Measurements from ENCODE around the gene ATP8B3. TPM values are rescaled to one million over a fixed set of nuclear protein-coding genes. Genes with fewer than 3 reads are reported as not detected.

ATP8B3 gene
- total and polyA plus RNA-seq, 2 of the 13 experiments (the other 11 are each of a cell fraction or from before 2014, with no cell fraction given): 2.6 to 5.9 TPM

- FAIRE-seq (no peak), ATAC-seq (no peak), DNase-seq (ENCODE audit: low spot score) (no peak)
- H3K4me1 ChIP-seq (ENCODE audit: insufficient read depth, low read length): no peaks in the 10 kb centered on the region
- in situ Hi-C loops (cut with HindIII; ENCODE audit: extremely low pct_ligation_motif_present, low pct_unique_long_range_greater_than_20kb): no loop called here
- WGBS (ENCODE audit: low lambda C conversion rate): 11% methylated on average over 8 of the region's 16 CpGs
- H3K27ac ChIP-seq (ENCODE audit: extremely low read length, insufficient read depth, low read length): no peak overlapping the region
- H4K20me1 ChIP-seq (ENCODE audit: insufficient read depth, low read length): 0 out of 2 replicates have a peak, but pooled peaks cover 2% of the 10 kb centered on the region
- H3K36me3 ChIP-seq (replicated peaks in 1 of 2; ENCODE audit: control insufficient read depth in 1 of 2, insufficient read depth in 2 of 2, low read length in 2 of 2): no peaks in the 10 kb centered on the region
- ChIA-PET POLR2A (no interaction called here), CTCF (ENCODE audit: low intra/inter-chr PET ratio, low total read pairs) (no interaction called here)
- H3K79me2 ChIP-seq (ENCODE audit: insufficient read depth, low read length): no peaks in the 10 kb centered on the region
- no TSS peak for BruUV-seq (replicated peaks)
- TF ChIP-seq ZNF629 (CRISPR knock-in tag; conservative IDR thresholded peaks at IDR 0.05) (peak; percentile 74), ZNF296 (CRISPR knock-in tag; conservative IDR thresholded peaks at IDR 0.05) (no peak)
- no peak overlapping the region for H3K9ac ChIP-seq (ENCODE audit: insufficient read depth, low read depth, low read length)
- intact Hi-C loops (cut with micrococcal nuclease; ENCODE audit: unreplicated experiment): no loop called here
- no peak overlapping the region for H3K4me2 ChIP-seq (ENCODE audit: low read depth, low read length)
- no peak overlapping the region for H2AFZ ChIP-seq (ENCODE audit: low read length)
- H3K27me3 ChIP-seq (ENCODE audit: control insufficient read depth in 1 of 2, insufficient read depth in 2 of 2, low read length in 2 of 2): peaks cover 16 to 88% of the 10 kb centered on the region in 2 experiments
- H3K4me3 ChIP-seq (replicated peaks in 1 of 3; ENCODE audit: insufficient read depth in 1 of 3, low read depth in 2 of 3, low read length in 3 of 3): no peak overlapping the region
- no peaks in the 10 kb centered on the region for H3K9me3 ChIP-seq (ENCODE audit: low read length)
These were observed 52.8 kb downstream of the ATP8B3 start for GRCh38 chr19:1758959-1759903.

DNA sequence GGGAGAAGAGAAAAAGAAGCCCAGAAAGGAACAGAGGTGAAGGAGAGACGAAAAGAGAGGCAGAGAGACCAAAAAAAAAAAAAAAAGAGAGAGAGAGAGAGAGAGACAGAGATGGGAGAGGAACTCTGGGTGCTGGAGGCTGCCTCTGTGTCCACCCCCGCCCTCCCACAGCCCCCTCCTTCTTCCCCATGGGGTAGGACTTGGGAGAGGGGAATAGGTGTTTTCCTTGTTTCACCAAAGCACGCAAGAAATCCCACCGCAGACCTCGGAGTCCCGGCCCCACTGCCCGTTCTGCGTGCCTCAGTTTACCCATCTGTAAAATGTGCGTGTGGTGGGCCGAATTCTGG, 53.9 kb downstream of the ATP8B3 start:
- ATAC-seq: no peak
- no peak overlapping the region for H3K9ac ChIP-seq (ENCODE audit: insufficient read depth, low read depth, low read length)
- no peak overlapping the region for H2AFZ ChIP-seq (ENCODE audit: low read length)
- WGBS (ENCODE audit: low lambda C conversion rate): 16% methylated on average over 3 of the region's 10 CpGs
- H3K4me3 ChIP-seq (replicated peaks in 1 of 3; ENCODE audit: insufficient read depth in 1 of 3, low read depth in 2 of 3, low read length in 3 of 3): no peak overlapping the region
- H4K20me1 ChIP-seq (ENCODE audit: insufficient read depth, low read length): 0 out of 2 replicates have a peak, but pooled peaks cover 2% of the 10 kb centered on the region
- H3K27ac ChIP-seq (ENCODE audit: extremely low read length, insufficient read depth, low read length): no peak overlapping the region
- H3K27me3 ChIP-seq (ENCODE audit: control insufficient read depth in 1 of 2, insufficient read depth in 2 of 2, low read length in 2 of 2): peaks cover 16 to 78% of the 10 kb centered on the region in 2 experiments
- BruUV-seq (replicated peaks): no TSS peak
- no peaks in the 10 kb centered on the region for H3K4me1 ChIP-seq (ENCODE audit: insufficient read depth, low read length)
- in situ Hi-C loops (cut with HindIII; ENCODE audit: extremely low pct_ligation_motif_present, low pct_unique_long_range_greater_than_20kb) (no loop called here), intact Hi-C loops (cut with micrococcal nuclease; ENCODE audit: unreplicated experiment) (no loop called here)
- H3K4me2 ChIP-seq (ENCODE audit: low read depth, low read length): no peak overlapping the region
- FAIRE-seq: no peak
- no peaks in the 10 kb centered on the region for H3K36me3 ChIP-seq (replicated peaks in 1 of 2; ENCODE audit: control insufficient read depth in 1 of 2, insufficient read depth in 2 of 2, low read length in 2 of 2)
- no peaks in the 10 kb centered on the region for H3K79me2 ChIP-seq (ENCODE audit: insufficient read depth, low read length)
- DNase-seq (ENCODE audit: low spot score): no peak
- H3K9me3 ChIP-seq (ENCODE audit: low read length): no peaks in the 10 kb centered on the region
- ChIA-PET CTCF (ENCODE audit: low intra/inter-chr PET ratio, low total read pairs) (no interaction called here), POLR2A (no interaction called here)
- TF ChIP-seq EZH2 (conservative IDR thresholded peaks at IDR 0.05; ENCODE audit: low read depth, low read length) (peak; percentile 27; the same call in 1 of the 2 replicates), ZNF362 (CRISPR knock-in tag; IDR thresholded peaks at IDR 0.05; ENCODE audit: borderline replicate concordance) (no peak)
